ENCODE data around the gene CLSTN3. TPM values are rescaled to one million over a fixed set of nuclear protein-coding genes. Genes with fewer than 3 reads are reported as not detected.

CLSTN3 gene
- total and polyA plus RNA-seq, 12 donors = 3.7 to 16.8 (median 6.0) TPM

GRCh38 chr12:7114008-7114407, 16.2 kb upstream of the CLSTN3 start:
- intact Hi-C loops (cut with DNase I) = loop anchor here in 4 of 10 donors (5.0 to 10.0 kb wide), 3 partner anchors 159 to 169 kb away; partner anchors contain the start of genes C12orf57 (in 1 of the 4), PTPN6 (in 1 of the 4) and RNU7-1 (in 1 of the 4)
- H3K27me3 ChIP-seq = no peaks in the 10 kb centered on the region
- no peak overlapping the region for H3K4me3 ChIP-seq
- no peak for DNase-seq
- TF ChIP-seq CTCF (IDR thresholded peaks at IDR 0.05) = no peak
- WGBS, 2 donors = 87% methylated on average over 11 of the region's 11 CpGs
- ATAC-seq = no peak
- H3K27ac ChIP-seq = no peak overlapping the region
- H3K9me3 ChIP-seq = no peaks in the 10 kb centered on the region
- peaks cover 0 to 40% (median 0%) of the 10 kb centered on the region in 9 donors for H3K36me3 ChIP-seq
- peaks cover 0 to 24% (median 7%) of the 10 kb centered on the region in 9 donors for H3K4me1 ChIP-seq

GRCh38 chr12:7114851-7115250, 15.3 kb upstream of the CLSTN3 start:
- no peak for ATAC-seq
- 88 to 89% methylated on average over 6 of the region's 6 CpGs for WGBS, 2 donors
- H3K27ac ChIP-seq = no peak overlapping the region

GRCh38 chr12:7116196-7116595, 14.0 kb upstream of the CLSTN3 start:
- peaks cover 0 to 40% (median 0%) of the 10 kb centered on the region in 9 donors for H3K36me3 ChIP-seq
- intact Hi-C loops (cut with DNase I) = loop anchor here in 2 of 10 donors (10.0 kb wide), 2 partner anchors 161 to 171 kb away; partner anchors contain the start of genes C12orf57 (in 1 of the 2), PTPN6 (in 1 of the 2) and RNU7-1 (in 1 of the 2)
- ATAC-seq (no peak), DNase-seq (no peak)
- 85 to 90% methylated on average over 3 of the region's 3 CpGs for WGBS, 2 donors
- no peaks in the 10 kb centered on the region for H3K9me3 ChIP-seq
- H3K4me3 ChIP-seq = no peak overlapping the region
- H3K27ac ChIP-seq = no peak overlapping the region
- no peaks in the 10 kb centered on the region for H3K27me3 ChIP-seq
- H3K4me1 ChIP-seq = peaks cover 0 to 17% (median 4%) of the 10 kb centered on the region in 9 donors
- no peak for TF ChIP-seq CTCF (IDR thresholded peaks at IDR 0.05)

More at GRCh38 chr12:7114851-7115250, 15.3 kb upstream of the CLSTN3 start:
- DNase-seq = no peak
- peaks cover 0 to 40% (median 0%) of the 10 kb centered on the region in 9 donors for H3K36me3 ChIP-seq
- H3K27me3 ChIP-seq = no peaks in the 10 kb centered on the region
- TF ChIP-seq CTCF (IDR thresholded peaks at IDR 0.05) = no peak
- intact Hi-C loops (cut with DNase I) = loop anchor here in 4 of 10 donors (5.0 to 10.0 kb wide), 3 partner anchors 160 to 170 kb away; partner anchors contain the start of genes C12orf57 (in 1 of the 4), PTPN6 (in 1 of the 4) and RNU7-1 (in 1 of the 4)
- H3K4me1 ChIP-seq = peaks cover 0 to 17% (median 4%) of the 10 kb centered on the region in 9 donors
- H3K9me3 ChIP-seq = no peaks in the 10 kb centered on the region
- no peak overlapping the region for H3K4me3 ChIP-seq

- H3K9me3 ChIP-seq = no peaks in the 10 kb centered on the region
- peaks cover 0 to 40% (median 0%) of the 10 kb centered on the region in 9 donors for H3K36me3 ChIP-seq
- ATAC-seq (no peak), DNase-seq (no peak)
- no peak overlapping the region for H3K4me3 ChIP-seq
- intact Hi-C loops (cut with DNase I) = loop anchor here in 2 of 10 donors (10.0 kb wide), 2 partner anchors 162 to 172 kb away; partner anchors contain the start of genes C12orf57 (in 1 of the 2), PTPN6 (in 1 of the 2) and RNU7-1 (in 1 of the 2)
- no peak overlapping the region for H3K27ac ChIP-seq
- WGBS, 2 donors = 91 to 95% methylated on average over 9 of the region's 9 CpGs
- no peak for TF ChIP-seq CTCF (IDR thresholded peaks at IDR 0.05)
- peaks cover 0 to 17% (median 4%) of the 10 kb centered on the region in 9 donors for H3K4me1 ChIP-seq
- H3K27me3 ChIP-seq = no peaks in the 10 kb centered on the region
Measured at GRCh38 chr12:7116916-7117315, 13.3 kb upstream of the CLSTN3 start.

All from heart right ventricle (tissue), 16 donors.